ENCODE measurements around the gene GRWD1.

The GRWD1 gene

GRCh38 chr19:48498595-48499311, 53.0 kb downstream of the GRWD1 start:
- no peak for DNase-seq

- DNase-seq = no peak
Measured at GRCh38 chr19:48499316-48500090, 53.7 kb downstream of the GRWD1 start.

- DNase-seq = no peak
Measured at GRCh38 chr19:48500830-48501493, 55.2 kb downstream of the GRWD1 start.

GRCh38 chr19:48501494-48502349, 55.9 kb downstream of the GRWD1 start:
- DNase-seq = peak; percentile 52 to 72

- peak in 1 of 2 donors; percentile 71 for DNase-seq
Measured at GRCh38 chr19:48502350-48503018, 56.7 kb downstream of the GRWD1 start.

- no peak for DNase-seq
Measured at GRCh38 chr19:48506138-48506733, 60.5 kb downstream of the GRWD1 start.

All from stimulated activated CD4-positive, alpha-beta T cell treated with anti-CD3 and anti-CD28 coated beads, Interleukin-2, amount 100 ng/mL, for 24 hours (primary cell).